SKM-1 (cell line): ENCODE measurements around the gene PAFAH1B2.
"Not testable (repeated sequence)": the region's sequence is repeated elsewhere in the genome, so short reads cannot be mapped to it uniquely, and the experiment has no call there.

Experiments used
- DNase-seq: peaks from one replicate; lab custom pipeline; 2025; ENCODE audit not compliant: unreplicated experiment; lab: John Stamatoyannopoulos, UW

The PAFAH1B2 gene

DNA sequence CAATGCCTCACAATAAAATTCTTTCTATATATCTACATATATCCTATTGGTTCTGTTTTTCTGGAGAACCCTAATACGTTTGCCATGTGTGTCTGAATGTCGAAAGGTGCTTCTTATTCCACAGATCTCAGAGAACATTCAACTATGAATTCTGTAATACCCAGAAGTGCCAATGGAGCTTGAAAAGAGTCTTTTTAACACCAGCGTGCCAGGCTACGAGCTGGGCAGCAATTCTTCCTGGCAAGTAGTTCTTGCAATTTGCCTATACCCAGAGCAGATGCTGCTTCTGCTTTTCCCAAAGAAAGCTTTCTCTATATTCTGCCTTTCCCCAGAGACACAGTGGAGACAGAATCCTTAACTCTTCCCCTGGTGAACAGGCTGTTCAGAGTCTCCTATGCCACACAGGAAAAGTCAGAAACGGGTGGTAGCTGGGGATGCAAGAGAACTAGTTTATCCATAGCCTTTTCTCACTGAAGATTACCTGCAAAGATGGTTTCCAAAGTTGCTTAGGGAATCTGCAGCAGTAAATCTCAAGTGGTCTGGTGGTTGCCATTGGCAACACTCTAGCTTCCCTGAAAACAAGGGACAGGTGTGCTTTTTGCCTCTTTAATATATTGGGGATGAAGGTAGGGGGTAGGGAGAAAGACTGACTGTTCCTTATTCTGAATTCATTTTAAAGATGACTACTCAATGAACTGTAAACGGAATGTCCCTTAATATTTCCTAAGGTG, 16.8 kb upstream of the PAFAH1B2 start:
- DNase-seq, result no peak

- no peak for DNase-seq
These were observed 15.8 kb upstream of the PAFAH1B2 start for GRCh38 chr11:117128289-117128688.

DNA sequence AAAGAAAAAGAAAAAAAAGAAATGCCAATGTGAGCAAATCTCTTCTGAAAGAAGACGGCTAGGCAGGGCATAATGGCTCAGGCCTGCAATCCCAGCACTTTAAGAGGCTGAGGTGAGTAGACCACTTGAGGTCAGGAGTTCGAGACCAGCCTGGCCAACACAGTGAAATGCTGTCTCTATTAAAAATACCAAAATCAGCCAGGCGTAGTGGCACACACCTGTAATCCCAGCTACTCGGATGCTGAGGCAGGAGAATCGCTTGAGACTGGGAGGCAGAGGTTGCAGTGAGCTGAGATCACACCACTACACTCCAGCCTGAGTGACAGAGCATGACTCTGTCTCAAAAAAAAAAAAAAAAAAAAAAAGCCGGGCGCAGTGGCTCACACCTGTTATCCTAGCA, 13.7 kb upstream of the PAFAH1B2 start:
- DNase-seq, result not testable (repeated sequence)

DNA sequence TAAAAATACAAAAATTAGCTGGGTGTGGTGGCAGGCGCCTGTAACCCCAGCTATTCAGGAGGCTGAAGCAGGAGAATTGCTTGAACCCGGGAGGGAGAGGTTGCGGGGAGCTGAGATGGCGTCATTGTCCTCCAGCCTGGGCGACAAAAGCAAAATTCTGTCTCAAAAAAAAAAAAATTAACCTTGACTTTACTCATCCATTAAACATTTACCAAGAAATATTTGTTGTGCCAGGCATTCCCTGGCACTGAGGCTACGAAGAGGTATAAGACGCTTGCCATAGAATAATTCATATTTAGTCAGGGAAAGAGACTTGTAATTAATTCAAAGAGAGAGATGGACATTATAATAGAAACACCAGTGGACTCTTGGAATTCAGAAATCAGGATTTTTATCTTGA, 13.2 kb upstream of the PAFAH1B2 start:
- no peak for DNase-seq

DNA sequence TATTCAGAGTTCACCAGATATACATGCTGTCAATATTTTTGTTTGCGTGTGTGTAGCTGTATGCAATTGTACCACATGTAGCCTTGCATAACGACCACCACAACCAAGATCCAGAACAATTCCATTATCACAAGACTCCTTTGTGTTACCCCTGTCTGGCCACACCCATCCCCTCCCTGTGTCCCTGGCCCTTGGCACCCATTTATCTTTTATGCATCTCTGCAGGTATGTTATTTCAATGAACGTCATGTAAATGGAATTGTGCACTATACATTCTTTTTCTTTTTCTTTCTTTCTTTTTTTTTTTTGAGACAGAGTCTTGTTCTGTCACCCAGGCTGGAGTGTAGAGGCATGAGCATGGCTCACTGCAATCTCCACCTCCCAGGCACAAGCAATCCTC, 9.7 kb upstream of the PAFAH1B2 start:
- no peak for DNase-seq

- DNase-seq, result not testable (repeated sequence)
These were observed 9.1 kb upstream of the PAFAH1B2 start for GRCh38 chr11:117134979-117135378.

GRCh38 chr11:117137223-117138086, 6.6 kb upstream of the PAFAH1B2 start:
- DNase-seq, result not testable (repeated sequence)

GRCh38 chr11:117143390-117143789, 697 bp upstream of the PAFAH1B2 start:
- DNase-seq, result peak; percentile 17

DNA sequence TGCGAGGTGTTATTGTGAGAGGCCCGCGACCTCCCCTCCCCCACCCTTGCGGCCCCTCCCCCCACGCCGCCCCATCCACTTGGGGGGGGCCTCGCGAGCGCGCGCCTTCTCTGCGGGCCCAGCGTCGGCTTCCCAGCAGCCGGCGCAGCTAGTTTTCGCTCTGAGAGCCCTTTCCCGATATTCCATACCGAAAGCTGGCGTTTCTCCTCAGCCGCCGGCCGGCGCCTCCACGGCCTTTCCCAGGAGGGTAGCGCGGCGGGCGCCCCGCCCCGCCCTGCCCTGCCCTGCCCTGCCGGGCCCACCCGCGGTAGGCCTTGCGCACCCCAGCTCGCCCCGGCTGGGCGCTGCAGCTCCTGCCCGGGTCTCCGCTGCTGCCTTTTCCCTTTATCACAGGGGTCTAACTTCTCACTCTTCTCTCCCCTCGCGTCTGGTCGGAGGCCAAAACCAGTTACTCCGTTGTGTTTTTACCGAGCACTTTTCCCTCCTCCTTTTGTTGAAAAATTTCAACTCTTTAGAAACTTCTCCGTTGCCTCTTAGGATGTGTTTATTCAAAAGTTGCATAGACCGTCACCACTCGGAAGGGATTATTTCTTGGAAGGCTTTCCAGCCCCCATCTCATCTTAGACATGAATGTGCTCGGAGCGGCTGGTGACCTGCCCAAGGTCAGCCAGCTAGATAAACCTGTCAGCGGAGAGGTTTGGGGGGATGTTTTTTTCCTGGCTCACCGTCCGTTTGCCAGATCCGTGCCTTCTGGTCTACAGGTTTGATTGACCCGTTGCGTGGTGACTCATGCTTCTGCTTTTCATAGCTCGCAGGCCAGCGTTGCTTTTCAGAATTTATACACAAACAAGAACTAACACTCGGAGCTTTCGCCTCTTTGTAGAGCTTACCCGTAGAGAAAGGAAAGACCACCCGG, 648 bp downstream of the PAFAH1B2 start:
- DNase-seq, result peak; percentile 59

- DNase-seq, result no peak
These were observed 1.3 kb downstream of the PAFAH1B2 start for GRCh38 chr11:117145393-117145761.

GRCh38 chr11:117146521-117146920, 2.4 kb downstream of the PAFAH1B2 start:
- no peak for DNase-seq

- DNase-seq, result no peak
These were observed 8.0 kb downstream of the PAFAH1B2 start for GRCh38 chr11:117152066-117152465.

DNA sequence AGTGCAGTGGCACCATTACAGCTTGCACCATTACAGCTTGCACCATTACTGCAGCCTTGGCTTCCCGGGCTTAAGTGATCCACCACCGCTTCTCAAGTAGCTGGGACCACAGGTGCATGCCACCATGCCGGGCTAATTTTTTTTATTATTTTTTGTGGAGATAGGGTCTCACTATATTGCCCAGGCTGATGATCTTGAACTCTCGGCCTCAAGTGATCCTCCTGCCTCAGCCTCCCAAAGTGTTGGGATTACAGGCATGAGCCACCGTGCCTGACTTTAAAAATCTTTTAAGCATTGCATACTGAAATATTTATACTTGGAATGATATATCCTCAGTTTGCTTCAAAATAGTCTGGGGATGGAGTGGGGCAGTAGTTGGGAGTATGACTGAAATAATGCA, 10.4 kb downstream of the PAFAH1B2 start:
- no peak for DNase-seq

DNA sequence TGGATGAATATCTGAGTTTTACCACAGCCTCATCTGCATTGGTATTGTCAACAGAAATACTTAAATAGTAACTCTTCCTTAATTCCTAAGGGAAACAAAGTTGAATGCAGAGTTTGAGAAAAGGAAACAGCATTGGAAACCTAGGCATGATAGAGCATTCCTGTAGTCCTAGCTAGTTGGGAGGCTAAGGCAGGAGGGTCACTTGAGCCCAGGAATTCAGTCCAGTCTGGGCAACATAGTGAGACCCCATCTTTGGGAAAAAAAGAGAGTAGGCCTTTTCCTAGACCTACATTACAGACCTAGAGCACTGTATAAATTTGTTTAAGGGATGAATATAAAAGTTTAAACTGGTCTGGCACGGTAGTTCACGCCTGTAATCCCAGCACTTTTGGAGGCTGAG, 13.4 kb downstream of the PAFAH1B2 start:
- DNase-seq, result no peak

GRCh38 chr11:117159892-117160291, 15.8 kb downstream of the PAFAH1B2 start:
- DNase-seq, result no peak

DNA sequence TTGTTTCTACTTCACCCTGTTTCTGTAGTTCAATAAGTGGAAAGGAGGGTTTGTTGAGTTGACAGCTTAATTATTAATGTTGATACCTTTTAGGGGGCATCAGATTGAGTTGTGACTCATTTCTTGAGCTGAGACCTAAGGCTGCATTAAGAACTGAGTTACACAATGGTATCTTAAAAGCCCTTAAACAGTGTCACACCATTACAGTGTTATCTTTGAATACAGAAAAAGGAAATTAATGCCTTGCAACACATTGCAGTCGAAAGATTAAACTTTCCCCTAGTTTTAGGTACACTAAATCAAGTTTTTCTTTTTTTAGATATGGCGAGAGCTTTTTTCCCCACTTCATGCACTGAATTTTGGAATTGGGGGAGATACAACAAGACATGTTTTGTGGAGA, 16.7 kb downstream of the PAFAH1B2 start:
- DNase-seq, result no peak

- DNase-seq, result no peak
These were observed 22.4 kb downstream of the PAFAH1B2 start for GRCh38 chr11:117166491-117166890.

GRCh38 chr11:117169736-117170135, 25.6 kb downstream of the PAFAH1B2 start:
- no peak for DNase-seq

GRCh38 chr11:117170210-117170609, 26.1 kb downstream of the PAFAH1B2 start:
- no peak for DNase-seq

DNA sequence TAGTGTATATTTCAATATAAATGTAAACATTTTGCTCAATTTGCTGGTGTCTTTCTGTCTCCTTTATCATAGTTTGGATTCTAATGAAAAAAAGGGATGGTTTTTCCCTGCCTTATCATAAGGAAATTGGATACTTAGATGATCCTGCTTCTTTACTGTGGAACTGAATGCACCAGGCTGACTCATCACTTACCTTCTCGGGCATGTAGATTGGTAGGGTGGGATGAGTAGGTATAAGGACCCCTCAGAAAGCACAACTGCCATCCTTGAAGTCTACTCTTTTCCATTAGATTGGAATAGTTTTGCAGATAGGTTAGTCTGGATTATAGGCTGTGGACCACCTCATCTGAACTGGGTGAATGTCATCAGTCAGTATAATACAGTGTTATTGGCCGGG, 26.9 kb downstream of the PAFAH1B2 start:
- no peak for DNase-seq

DNA sequence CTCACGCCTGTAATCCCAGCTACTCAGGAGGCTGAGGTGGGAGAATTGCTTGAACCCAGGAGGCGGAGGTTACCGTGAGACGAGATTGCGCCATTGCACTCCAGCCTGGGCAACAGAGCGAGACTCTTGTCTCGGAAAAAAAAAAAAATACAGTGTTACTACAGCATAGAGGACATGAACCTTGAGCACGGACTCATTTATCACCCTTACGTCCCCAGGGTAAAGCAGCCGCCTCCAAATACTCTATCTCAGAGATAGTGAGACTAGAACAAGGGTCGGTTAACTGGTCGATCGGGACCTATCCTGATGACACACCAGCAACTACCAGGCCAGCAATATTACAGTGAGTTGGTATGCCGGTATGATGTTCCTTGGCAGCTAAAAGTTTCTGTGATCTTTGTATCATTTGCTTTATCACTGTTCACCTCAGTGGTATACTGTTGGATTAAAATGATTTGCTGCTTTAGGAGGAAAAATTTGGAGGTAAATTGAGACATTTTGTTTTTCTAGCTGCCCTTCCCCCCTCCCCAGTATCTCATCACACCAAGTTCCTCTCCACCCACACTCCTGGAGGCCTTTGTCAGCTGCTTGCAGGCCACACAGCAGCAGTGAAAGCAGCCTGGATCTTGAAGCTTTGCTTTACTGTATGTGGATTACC, 27.4 kb downstream of the PAFAH1B2 start:
- no peak for DNase-seq
